Measurements from ENCODE around the gene C4orf50. TPM values are rescaled to one million over a fixed set of nuclear protein-coding genes. Genes with fewer than 3 reads are reported as not detected.

Gene C4orf50
- total and polyA plus RNA-seq, 11 donors: 0.05 to 0.11 TPM; not detected in 9

- 84 to 95% (median 89%) methylated on average over 14 to 15 of the region's 15 CpGs for WGBS, 4 donors
- Histone ChIP-seq H3K4me1 (no peaks in the 10 kb centered on the region), H3K9me3 (peaks cover 0 to 40% (median 30%) of the 10 kb centered on the region in 12 donors), H3K27me3 (no peaks in the 10 kb centered on the region), H3K4me3 (no peak overlapping the region), H3K27ac (no peak overlapping the region), H3K36me3 (peaks cover 0 to 6% (median 0%) of the 10 kb centered on the region in 9 donors)
- TF ChIP-seq CTCF (IDR thresholded peaks at IDR 0.05): no peak
- TF ChIP-seq POLR2A (IDR thresholded peaks at IDR 0.05): no peak
- intact Hi-C loops (cut with DNase I): no loop called here
- no peak for ATAC-seq
- no peak for DNase-seq
Observed at GRCh38 chr4:6056976-6057766, 38.9 kb upstream of the C4orf50 start.

- Histone ChIP-seq H3K4me1 (no peaks in the 10 kb centered on the region), H3K9me3 (peaks cover 0 to 40% (median 29%) of the 10 kb centered on the region in 12 donors), H3K4me3 (no peak overlapping the region), H3K36me3 (no peaks in the 10 kb centered on the region), H3K27me3 (no peaks in the 10 kb centered on the region), H3K27ac (no peak overlapping the region)
- no peak for ATAC-seq
- DNase-seq: no peak
- TF ChIP-seq POLR2A (IDR thresholded peaks at IDR 0.05) (no peak), CTCF (IDR thresholded peaks at IDR 0.05) (no peak)
- WGBS, 4 donors: 77 to 83% (median 78%) methylated on average over 3 to 4 of the region's 4 CpGs
- intact Hi-C loops (cut with DNase I): no loop called here
Observed at GRCh38 chr4:6055436-6055835, 37.2 kb upstream of the C4orf50 start.

- TF ChIP-seq CTCF (IDR thresholded peaks at IDR 0.05): no peak
- no peak for TF ChIP-seq POLR2A (IDR thresholded peaks at IDR 0.05)
- H3K9me3 ChIP-seq: peaks cover 0 to 36% (median 25%) of the 10 kb centered on the region in 12 donors
- H3K27me3 ChIP-seq: no peaks in the 10 kb centered on the region
- WGBS, 4 donors: 83 to 92% (median 90%) methylated on average over 4 of the region's 4 CpGs
- no peaks in the 10 kb centered on the region for H3K4me1 ChIP-seq
- H3K4me3 ChIP-seq: no peak overlapping the region
- intact Hi-C loops (cut with DNase I): no loop called here
- no peaks in the 10 kb centered on the region for H3K36me3 ChIP-seq
- no peak overlapping the region for H3K27ac ChIP-seq
- DNase-seq (no peak), ATAC-seq (no peak)
Observed at GRCh38 chr4:6055030-6055429, 36.8 kb upstream of the C4orf50 start.

- 70 to 77% (median 70%) methylated on average over 16 of the region's 16 CpGs for WGBS, 4 donors
Observed at GRCh38 chr4:6054162-6054922, 36.1 kb upstream of the C4orf50 start.

More at GRCh38 chr4:6054162-6054922, 36.1 kb upstream of the C4orf50 start:
- intact Hi-C loops (cut with DNase I): no loop called here
- no peak overlapping the region for H3K4me3 ChIP-seq
- TF ChIP-seq CTCF (IDR thresholded peaks at IDR 0.05) (no peak), POLR2A (IDR thresholded peaks at IDR 0.05) (no peak)
- ATAC-seq (no peak), DNase-seq (no peak)
- peaks cover 0 to 29% (median 18%) of the 10 kb centered on the region in 12 donors for H3K9me3 ChIP-seq
- H3K27me3 ChIP-seq: peaks cover 0 to 3% (median 0%) of the 10 kb centered on the region in 9 donors
- no peak overlapping the region for H3K27ac ChIP-seq
- no peaks in the 10 kb centered on the region for H3K4me1 ChIP-seq
- no peaks in the 10 kb centered on the region for H3K36me3 ChIP-seq

Measured in heart left ventricle (tissue), 16 donors.